Endodermal cell (in vitro differentiated cells): Measurements from ENCODE around the gene CDC14B. TPM values are rescaled to one million over a fixed set of nuclear protein-coding genes. Genes with fewer than 3 reads are reported as not detected.
"Not testable (repeated sequence)": the region's sequence is repeated elsewhere in the genome, so short reads cannot be mapped to it uniquely, and the experiment has no call there.

Source experiments
- DNase-seq: peaks from one replicate; pipeline ENCODE4 v3.0.0-alpha.2; 2017
- H3K27ac ChIP-seq: 2 replicates; pipeline ENCODE4 v1.5.1; 2013; ENCODE audit warnings: mild to moderate bottlenecking, low read depth, low read length, moderate library complexity
- H3K27me3 ChIP-seq: 2 replicates; pipeline ENCODE4 v1.6.1; 2013; ENCODE audit warnings: mild to moderate bottlenecking, low read length, moderate library complexity; ENCODE audit not compliant: insufficient read depth, control insufficient read depth, poor library complexity, severe bottlenecking
- H3K36me3 ChIP-seq: 2 replicates; pipeline ENCODE4 v1.7.0; 2013; ENCODE audit warnings: mild to moderate bottlenecking, low read length, moderate library complexity; ENCODE audit not compliant: control insufficient read depth, insufficient read depth
- H3K4me1 ChIP-seq: one replicate; pipeline ENCODE4 v1.7.0; 2013; ENCODE audit warnings: low read length; ENCODE audit not compliant: control insufficient read depth, insufficient read depth
- H3K4me3 ChIP-seq: 2 replicates; pipeline ENCODE4 v1.5.1; 2013; ENCODE audit warnings: mild to moderate bottlenecking, low read length, moderate library complexity
- H3K9ac ChIP-seq: 2 replicates; pipeline ENCODE4 v1.6.1; 2013; ENCODE audit warnings: mild to moderate bottlenecking, low read length, moderate library complexity; ENCODE audit not compliant: poor library complexity, severe bottlenecking; ENCODE audit errors: extremely low read depth
- H3K9me3 ChIP-seq: 2 replicates; pipeline ENCODE4 v1.6.1; 2013; ENCODE audit warnings: mild to moderate bottlenecking, low read length, moderate library complexity; ENCODE audit not compliant: control insufficient read depth
- H3K27ac Mint-ChIP-seq: 2 replicates; pipeline ENCODE4 v1.8.0; 2020; ENCODE audit warnings: mixed read lengths
- H3K27me3 Mint-ChIP-seq: 2 replicates; pipeline ENCODE4 v1.8.0; 2021; ENCODE audit warnings: mild to moderate bottlenecking, mixed read lengths; ENCODE audit not compliant: insufficient read depth
- H3K36me3 Mint-ChIP-seq: 2 replicates; pipeline ENCODE4 v1.8.0; 2020; ENCODE audit warnings: low read depth, mixed read lengths
- H3K4me1 Mint-ChIP-seq: 2 replicates; pipeline ENCODE4 v1.8.0; 2020; ENCODE audit warnings: mixed read lengths
- H3K4me3 Mint-ChIP-seq: 2 replicates; pipeline ENCODE4 v1.8.0; 2020; ENCODE audit warnings: mild to moderate bottlenecking, moderate library complexity, mixed read lengths
- H3K9me3 Mint-ChIP-seq: 2 replicates; pipeline ENCODE4 v1.8.0; 2020; ENCODE audit warnings: mild to moderate bottlenecking, mixed read lengths
- CTCF ChIP-seq: fragments of 200-600 bp; sonication (generic); conservative IDR thresholded peaks from 2 replicates; pipeline ENCODE4 v1.5.0; 2021; ENCODE audit warnings: antibody characterized with exemption, mild to moderate bottlenecking
- WGBS, 2 experiments: methylation state at CpG; one replicate each; pipeline versions ENCODE4 v1.1.5 to v1.1.7; 2013; ENCODE audit warnings: missing lambda C conversion rate in 2 of 2, mixed read lengths in 1 of 2; ENCODE audit not compliant: insufficient coverage in 1 of 2, insufficient read length in 1 of 2; 5-methylcytosine and 5-hydroxymethylcytosine counted together
- total RNA-seq, 2 donors: library from RNA; stranded (reverse); fragmentation: NEBNext Ultra II Directional in 1 of 2; extraction: Animal tissue kit (Norgen Biotek cat#: 25700) in 1 of 2; gene quantifications; 2 replicates in 1 of 2; 3 replicates in 1 of 2; pipeline ENCODE4 v1.2.1, GENCODE V29; 2021

Gene CDC14B
- total RNA-seq, 2 donors from 2014 or later, result 47.5 to 48.3 TPM

- H3K4me3 ChIP-seq, result no peak overlapping the region
- no peak for TF ChIP-seq CTCF
- WGBS, 2 experiments, result 93 to 95% methylated on average over 14 of the region's 14 CpGs
- no peaks in the 10 kb centered on the region for H3K27me3 ChIP-seq
- H3K9me3 Mint-ChIP-seq, result no peaks in the 10 kb centered on the region
- H3K36me3 ChIP-seq, result peaks cover 17% of the 10 kb centered on the region
- H3K27me3 Mint-ChIP-seq, result no peaks in the 10 kb centered on the region
- no peak overlapping the region for H3K4me3 Mint-ChIP-seq
- H3K4me1 Mint-ChIP-seq, result peaks cover 6% of the 10 kb centered on the region
- H3K9me3 ChIP-seq, result no peaks in the 10 kb centered on the region
- no peak for DNase-seq
- H3K27ac ChIP-seq, result no peak overlapping the region
- H3K36me3 Mint-ChIP-seq, result peaks cover 43% of the 10 kb centered on the region
- H3K9ac ChIP-seq, result no peak overlapping the region
- H3K4me1 ChIP-seq, result no peaks in the 10 kb centered on the region
- peak overlapping the region; percentile 42 for H3K27ac Mint-ChIP-seq
Observed at GRCh38 chr9:96508227-96508940, 111.3 kb downstream of the CDC14B start.

- 92 to 97% methylated on average over 9 to 13 of the region's 13 CpGs for WGBS, 2 experiments
- no peak for TF ChIP-seq CTCF
- H3K27ac Mint-ChIP-seq, result no peak overlapping the region
- Histone ChIP-seq H3K27me3 (no peaks in the 10 kb centered on the region), H3K9me3 (no peaks in the 10 kb centered on the region), H3K4me1 (no peaks in the 10 kb centered on the region), H3K36me3 (peaks cover 13% of the 10 kb centered on the region), H3K27ac (no peak overlapping the region), H3K9ac (no peak overlapping the region), H3K4me3 (no peak overlapping the region)
- H3K27me3 Mint-ChIP-seq, result no peaks in the 10 kb centered on the region
- no peak overlapping the region for H3K4me3 Mint-ChIP-seq
- peaks cover 11% of the 10 kb centered on the region for H3K4me1 Mint-ChIP-seq
- no peaks in the 10 kb centered on the region for H3K9me3 Mint-ChIP-seq
- H3K36me3 Mint-ChIP-seq, result peaks cover 30% of the 10 kb centered on the region
- DNase-seq, result no peak
Observed at GRCh38 chr9:96505316-96505991, 114.2 kb downstream of the CDC14B start.

DNA sequence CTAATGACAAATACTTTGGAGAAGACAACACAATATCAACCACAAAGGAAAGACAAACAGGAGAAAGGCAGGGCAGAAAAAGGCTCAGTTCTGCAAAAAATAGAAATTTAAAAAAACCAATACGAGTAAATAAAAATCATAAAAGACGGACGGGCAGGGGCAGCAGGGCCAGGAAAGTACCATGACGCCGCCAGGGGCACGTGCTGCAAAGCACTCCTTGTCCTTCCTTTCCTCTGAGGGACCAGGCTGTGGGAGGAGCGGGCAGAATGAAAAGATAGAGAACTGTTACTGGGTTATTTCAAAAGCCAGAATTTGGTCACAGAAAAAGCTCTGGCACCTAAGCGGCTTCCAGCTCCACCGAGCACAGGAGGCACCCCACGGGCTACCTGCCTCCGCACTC lies 115.7 kb downstream of the CDC14B start:
- Mint-ChIP-seq H3K4me3 (no peak overlapping the region), H3K27me3 (no peaks in the 10 kb centered on the region), H3K9me3 (no peaks in the 10 kb centered on the region), H3K4me1 (peaks cover 14% of the 10 kb centered on the region), H3K36me3 (peaks cover 20% of the 10 kb centered on the region), H3K27ac (no peak overlapping the region)
- WGBS, 2 experiments, result 92 to 93% methylated on average over 5 to 11 of the region's 11 CpGs
- Histone ChIP-seq H3K4me3 (no peak overlapping the region), H3K4me1 (no peaks in the 10 kb centered on the region), H3K9ac (no peak overlapping the region), H3K27ac (no peak overlapping the region), H3K9me3 (no peaks in the 10 kb centered on the region), H3K27me3 (no peaks in the 10 kb centered on the region), H3K36me3 (peaks cover 10% of the 10 kb centered on the region)
- no peak for DNase-seq
- no peak for TF ChIP-seq CTCF

DNA sequence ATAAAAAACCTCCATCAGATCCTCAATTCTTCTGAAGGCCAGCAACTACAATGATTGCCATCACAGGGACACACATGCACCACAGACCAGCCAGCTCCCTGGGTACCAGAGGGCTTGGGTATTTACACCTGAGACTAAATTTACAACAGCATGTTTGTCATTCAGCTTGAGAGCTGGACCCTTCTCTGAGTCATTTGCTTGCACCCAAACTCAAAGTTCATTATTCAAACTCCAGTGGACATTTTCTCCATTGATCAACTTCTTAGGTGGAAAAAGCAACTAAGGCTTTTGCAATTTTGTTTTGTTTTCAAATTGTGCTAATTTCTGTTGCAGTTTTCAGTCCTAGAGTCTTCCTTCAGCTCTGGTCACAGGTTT lies 116.3 kb downstream of the CDC14B start:
- H3K4me1 ChIP-seq, DNase-seq, H3K9me3 ChIP-seq, H3K4me3 Mint-ChIP-seq, H3K27ac ChIP-seq, H3K36me3 ChIP-seq, H3K27me3 ChIP-seq, H3K27me3 Mint-ChIP-seq, H3K27ac Mint-ChIP-seq, H3K9me3 Mint-ChIP-seq, H3K4me3 ChIP-seq, H3K9ac ChIP-seq: not testable (repeated sequence)
- Mint-ChIP-seq H3K4me1 (peaks cover 15% of the 10 kb centered on the region), H3K36me3 (peaks cover 16% of the 10 kb centered on the region)
